ENCODE results near the gene HOXA4.

GRCh38 chr7:27158436-27159265 is 28.1 kb upstream of the HOXA4 start:
- TF ChIP-seq CTCF (conservative IDR thresholded peaks at IDR 0.05) (no peak), ZFX (IDR thresholded peaks at IDR 0.05) (no peak)
